HG02981 (cell line): ENCODE results near the gene TNFSF15.

Experiments
- ATAC-seq: cut with Tn5 transposase; IDR thresholded peaks from one replicate; pipeline ENCODE4 v1.9.1; 2021; ENCODE audit warnings: mild to moderate bottlenecking, moderate library complexity; ENCODE audit not compliant: unreplicated experiment

TNFSF15 gene

DNA sequence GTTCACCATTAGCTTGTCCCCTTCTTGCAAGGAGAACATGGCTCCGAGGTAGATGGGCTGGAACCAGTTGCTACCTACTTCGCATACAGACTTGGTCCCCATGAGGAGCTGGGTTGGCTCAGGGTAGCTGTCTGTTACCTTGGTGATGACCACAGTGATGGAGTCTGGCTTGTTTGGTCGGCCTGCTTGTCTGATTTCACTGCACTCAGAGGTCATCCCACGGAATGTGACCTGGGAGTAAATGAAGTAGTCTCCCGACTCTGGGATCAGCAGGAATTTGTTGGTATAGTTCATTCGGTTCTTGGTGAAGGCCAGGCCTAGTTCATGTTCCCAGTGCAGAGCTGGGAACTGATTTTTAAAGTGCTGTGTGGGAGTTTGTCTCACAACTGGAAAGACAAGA lies 15.3 kb downstream of the TNFSF15 start:
- no peak for ATAC-seq

- ATAC-seq: no peak
Observed at GRCh38 chr9:114789006-114789405, 16.8 kb downstream of the TNFSF15 start.

- no peak for ATAC-seq
Observed at GRCh38 chr9:114787781-114788498, 17.9 kb downstream of the TNFSF15 start.

- ATAC-seq: no peak
Observed at GRCh38 chr9:114787214-114787613, 18.6 kb downstream of the TNFSF15 start.

DNA sequence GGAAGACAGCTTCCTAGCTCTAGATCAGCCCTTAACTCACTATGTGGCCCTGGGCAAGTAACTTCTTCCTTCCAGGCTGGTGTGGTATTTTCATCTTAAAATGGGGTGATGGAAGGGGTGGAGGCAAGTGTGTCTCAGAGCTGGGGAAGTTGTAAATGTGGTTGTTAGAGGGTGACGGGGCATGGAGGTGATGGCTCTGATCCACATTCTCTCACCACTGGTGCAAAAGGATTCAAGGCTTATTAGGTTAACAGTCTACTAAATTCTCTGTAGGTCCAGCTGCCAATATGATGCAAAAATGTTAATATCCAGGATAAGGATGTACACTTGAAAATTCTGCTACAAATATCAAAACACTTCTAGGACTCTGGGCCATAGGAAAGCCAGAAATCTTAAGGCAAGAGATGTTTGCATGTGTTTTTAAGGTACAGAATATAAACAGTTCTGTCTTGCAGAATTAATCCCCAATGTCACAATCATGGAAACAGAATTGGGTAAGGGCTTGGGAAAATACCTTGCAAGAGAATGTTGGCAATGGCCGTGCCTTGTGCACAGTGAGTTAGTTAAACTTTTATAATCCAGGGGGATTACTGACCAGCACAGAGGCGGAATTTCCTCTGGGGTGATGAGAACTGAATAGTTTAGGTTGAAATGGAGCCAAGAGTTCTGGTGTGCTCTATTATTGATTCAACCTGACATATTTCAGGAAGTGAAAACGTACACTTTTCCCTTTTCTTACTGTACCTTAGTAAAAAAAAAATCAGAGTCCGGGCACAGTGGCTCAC lies 19.8 kb downstream of the TNFSF15 start:
- no peak for ATAC-seq

DNA sequence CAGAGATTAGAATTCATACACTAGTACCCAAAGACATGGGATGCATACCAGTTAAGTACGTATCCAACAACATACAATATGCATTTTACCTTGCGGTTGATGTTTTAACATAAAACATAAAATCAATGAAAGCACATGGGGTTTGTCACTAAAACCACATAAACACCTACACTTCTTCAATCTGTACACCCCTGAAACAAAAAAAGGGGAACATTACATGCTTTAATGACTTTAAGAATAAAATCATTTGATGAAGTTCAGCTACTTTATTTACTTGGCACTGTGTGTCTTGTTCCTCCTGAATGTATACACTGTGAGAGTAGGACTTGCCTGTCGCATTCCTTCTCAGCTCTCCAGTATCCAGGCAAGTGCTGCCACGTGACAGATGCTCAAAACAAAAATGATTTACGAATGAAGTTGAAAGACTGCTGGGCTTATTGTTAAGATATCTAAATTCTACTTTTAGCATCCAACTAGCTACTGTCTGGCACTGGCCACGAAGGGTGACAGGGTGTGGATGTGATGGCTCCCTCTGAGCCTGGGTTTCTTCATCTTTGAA lies 21.0 kb downstream of the TNFSF15 start:
- no peak for ATAC-seq

DNA sequence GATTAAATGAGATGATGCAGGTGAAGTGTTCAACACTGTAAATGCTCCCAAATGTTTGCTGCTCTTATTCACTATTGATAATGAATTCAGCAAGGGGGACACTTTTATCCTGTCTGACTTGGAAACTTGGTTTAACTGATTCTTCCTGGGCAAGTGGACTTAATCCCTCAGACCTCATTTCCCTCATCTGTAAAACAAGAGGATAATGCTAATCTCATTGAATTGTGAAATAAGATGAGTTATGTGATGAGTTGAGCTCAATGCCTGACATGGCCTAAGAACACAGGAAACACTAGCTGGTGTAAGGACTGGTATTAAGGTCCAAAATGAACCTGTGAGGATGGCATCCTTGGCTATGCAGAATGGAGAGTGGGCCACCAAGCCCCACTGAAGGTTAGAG lies 23.3 kb downstream of the TNFSF15 start:
- no peak for ATAC-seq

- no peak for ATAC-seq
Observed at GRCh38 chr9:114779352-114779845, 26.4 kb downstream of the TNFSF15 start.

DNA sequence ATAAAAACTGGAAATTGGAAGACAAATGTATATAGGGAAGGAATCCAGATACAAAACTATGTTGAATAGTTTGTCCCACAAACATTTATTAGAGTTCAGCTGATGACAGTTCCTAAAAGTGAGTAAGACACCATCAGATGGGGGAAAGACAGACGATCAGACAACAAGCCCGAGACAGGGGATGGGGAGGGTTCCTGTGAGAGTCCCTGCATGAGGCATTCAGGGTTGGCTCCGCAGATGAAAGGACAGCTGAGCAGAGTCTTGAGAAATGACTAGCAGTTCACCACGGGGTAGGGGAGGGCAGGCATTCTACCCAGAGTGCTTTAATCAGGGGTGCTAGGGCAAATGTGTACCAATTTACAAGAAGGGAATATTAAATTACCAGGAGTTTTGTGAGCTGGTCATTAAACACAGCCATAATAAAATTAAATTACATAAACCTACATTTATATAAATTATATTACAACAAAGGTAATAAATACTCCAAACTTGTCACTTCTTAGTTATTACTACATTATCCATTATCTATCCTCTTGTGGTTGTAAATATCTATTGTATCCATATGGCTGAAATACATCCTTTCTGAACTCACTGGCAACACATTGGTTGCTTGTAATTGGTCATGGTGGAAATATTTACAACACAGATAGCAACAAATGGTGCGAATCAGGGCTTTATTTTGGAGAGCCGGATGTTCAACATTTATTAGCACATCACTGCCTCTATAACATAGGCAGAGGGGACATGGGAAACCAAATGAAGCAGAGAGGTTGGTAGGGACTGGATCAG lies 27.8 kb downstream of the TNFSF15 start:
- ATAC-seq: no peak

- ATAC-seq: no peak
Observed at GRCh38 chr9:114776683-114777399, 29.0 kb downstream of the TNFSF15 start.

GRCh38 chr9:114775981-114776380 lies 29.9 kb downstream of the TNFSF15 start:
- no peak for ATAC-seq

GRCh38 chr9:114775121-114775520 lies 30.7 kb downstream of the TNFSF15 start:
- ATAC-seq: no peak

- peak; percentile 60 for ATAC-seq
Observed at GRCh38 chr9:114774524-114774923, 31.3 kb downstream of the TNFSF15 start.

DNA sequence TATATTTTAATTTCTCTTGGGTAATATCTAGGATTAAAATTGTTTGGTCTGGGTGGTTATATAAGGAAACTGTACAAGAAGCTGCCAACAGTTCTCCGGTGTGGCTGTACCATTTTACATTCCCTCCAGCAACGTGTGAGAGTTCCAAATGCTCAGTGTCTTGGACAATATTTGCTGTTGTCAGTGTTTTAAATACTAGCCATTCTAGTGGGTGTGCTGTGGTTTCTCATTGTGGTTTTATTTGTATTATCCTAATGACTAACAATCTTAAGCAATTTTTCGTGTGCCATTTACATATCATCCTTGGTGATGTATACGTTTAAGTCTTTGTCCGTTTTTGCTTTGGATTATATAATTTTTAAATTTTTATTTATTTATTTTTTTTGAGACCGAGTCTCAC lies 34.0 kb downstream of the TNFSF15 start:
- no peak for ATAC-seq

- no peak for ATAC-seq
Observed at GRCh38 chr9:114770991-114771390, 34.8 kb downstream of the TNFSF15 start.

DNA sequence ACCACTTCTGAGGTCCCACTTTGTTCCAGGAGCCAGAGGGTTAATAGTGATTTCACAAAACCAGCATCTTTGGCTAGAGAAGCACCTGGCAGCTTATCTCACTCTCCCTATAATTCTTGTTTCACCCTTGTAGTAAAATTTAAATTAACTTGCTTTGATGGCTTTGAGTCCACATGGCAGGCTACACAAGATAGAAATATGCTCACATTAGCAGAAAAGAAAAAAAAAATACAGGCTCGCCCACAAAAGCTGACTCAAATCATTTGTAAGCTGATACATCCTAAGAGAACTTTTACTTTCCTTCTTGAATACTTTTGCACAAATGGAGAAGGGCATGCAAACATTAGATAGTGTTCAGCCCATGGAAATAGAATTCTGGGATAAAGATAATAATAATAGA lies 36.2 kb downstream of the TNFSF15 start:
- no peak for ATAC-seq

DNA sequence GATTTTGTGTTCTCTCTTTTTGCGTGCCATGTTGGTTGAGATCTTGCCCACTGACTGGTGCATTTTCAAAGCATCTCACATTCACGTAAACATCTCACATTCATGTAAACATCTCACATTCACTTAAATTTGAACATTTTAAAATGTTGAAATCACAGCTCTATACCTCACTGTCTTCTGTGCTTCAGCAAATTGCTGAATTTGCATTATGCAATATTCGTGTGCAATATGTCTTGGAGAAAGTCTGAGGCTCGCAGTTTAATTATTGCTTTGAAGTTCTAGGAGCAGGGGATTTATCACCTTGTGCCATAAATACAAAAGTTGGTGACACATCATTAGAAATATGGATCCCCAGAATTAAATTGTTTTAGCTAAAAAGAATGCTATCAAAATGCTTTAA lies 42.6 kb downstream of the TNFSF15 start:
- no peak for ATAC-seq

DNA sequence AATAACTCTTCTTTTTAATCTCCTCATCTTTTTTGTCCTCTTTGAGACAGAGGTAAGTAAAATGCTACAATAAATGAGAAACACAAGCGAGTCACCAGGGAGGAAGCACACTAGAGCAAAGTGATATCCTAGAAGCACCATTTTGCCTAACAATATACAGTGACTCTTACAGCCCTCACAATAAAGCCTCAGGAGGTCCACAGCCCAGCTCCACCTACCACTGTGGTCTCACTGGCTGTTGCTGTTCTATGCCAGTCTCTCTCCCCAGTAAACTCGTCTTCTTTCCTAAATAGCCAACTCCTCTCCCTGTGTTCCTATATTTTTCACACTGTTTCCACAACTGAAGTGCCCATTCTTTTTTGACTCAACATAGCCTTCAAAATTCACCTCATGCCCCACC lies 44.3 kb downstream of the TNFSF15 start:
- ATAC-seq: no peak

DNA sequence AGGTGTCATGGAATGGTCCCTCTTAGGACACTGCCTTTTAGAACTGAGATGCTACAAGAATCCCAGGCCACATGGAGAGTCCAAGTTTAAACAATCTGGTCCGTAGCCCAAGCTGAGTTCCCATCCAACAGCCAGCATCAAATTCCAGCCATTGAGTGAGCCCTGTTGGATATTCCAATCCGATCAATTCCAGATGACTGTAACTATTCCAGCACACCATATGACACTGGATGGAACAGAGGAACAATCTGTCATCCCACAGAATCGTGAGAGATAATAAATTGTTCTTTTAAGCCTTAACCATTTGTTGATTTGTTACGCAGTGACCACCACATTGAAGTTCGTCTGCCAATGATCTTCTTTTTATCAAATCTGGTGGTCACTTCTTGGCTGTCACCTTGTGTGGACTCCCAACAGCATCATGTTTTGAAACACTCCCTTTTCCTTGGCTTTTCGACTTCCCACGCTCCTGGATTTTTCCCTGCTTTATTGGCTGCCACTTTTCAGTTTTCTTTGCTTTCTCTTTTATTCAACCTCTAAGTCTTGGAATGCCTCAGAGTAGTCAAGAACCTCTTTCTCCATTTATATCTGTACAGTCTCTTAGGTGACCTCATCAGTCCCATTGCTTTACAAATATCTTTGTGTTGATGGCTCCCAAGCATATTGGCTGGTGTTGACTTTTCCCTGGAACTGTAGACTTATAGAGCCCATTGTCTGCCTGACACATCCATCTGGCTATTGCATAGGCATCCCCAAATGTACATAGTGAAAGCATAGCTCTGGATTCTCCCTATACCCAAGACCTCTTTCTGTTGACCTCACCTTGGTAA lies 46.1 kb downstream of the TNFSF15 start:
- no peak for ATAC-seq

DNA sequence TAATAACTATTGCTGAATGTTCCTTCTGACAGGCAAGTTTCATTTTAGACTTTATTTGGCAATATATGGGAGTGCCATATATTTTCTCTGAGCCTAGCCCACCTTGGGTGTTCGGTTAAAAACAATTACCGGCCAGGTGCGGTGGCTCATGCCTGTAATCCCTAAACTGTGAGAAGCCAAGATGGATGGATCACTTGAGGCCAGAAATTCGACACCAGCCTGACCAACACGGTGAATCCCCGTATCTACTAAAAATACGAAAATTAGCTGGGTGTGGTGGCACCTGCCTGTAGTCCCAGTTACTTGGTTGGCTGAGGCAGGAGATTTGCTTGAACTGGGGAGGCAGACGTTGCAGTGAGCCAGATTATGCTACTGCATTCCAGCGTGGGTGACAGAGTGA lies 47.9 kb downstream of the TNFSF15 start:
- no peak for ATAC-seq
